IMR-90 (cell line): ENCODE measurements around the gene FAM20B.

Experiments
- BHLHE40 ChIP-seq: fragments of 150-350 bp; IDR thresholded peaks from 2 replicates; pipeline ENCODE4 v1.6.1; 2016; ENCODE audit warnings: mild to moderate bottlenecking, low read depth, low read length
- CEBPB ChIP-seq: IDR thresholded peaks from 2 replicates; pipeline ENCODE4 v1.6.1; 2012; ENCODE audit warnings: low read depth, low read length, improper control_type of control experiment
- CTCF ChIP-seq: conservative IDR thresholded peaks from 2 replicates; pipeline ENCODE4 v1.5.1; 2012; ENCODE audit warnings: mild to moderate bottlenecking, low read depth, low read length, improper control_type of control experiment
- ELK1 ChIP-seq: fragments of 150-350 bp; IDR thresholded peaks from 2 replicates; pipeline ENCODE4 v1.6.1; 2016; ENCODE audit warnings: low read depth, mild to moderate bottlenecking, low read length, moderate library complexity, borderline replicate concordance
- MAFK ChIP-seq: IDR thresholded peaks from 2 replicates; pipeline ENCODE4 v1.6.1; 2012; ENCODE audit warnings: low read depth, low read length, improper control_type of control experiment
- NFE2L2 ChIP-seq: fragments of 150-350 bp; IDR thresholded peaks from 2 replicates; pipeline ENCODE4 v1.6.1; 2016; ENCODE audit warnings: low read depth, mild to moderate bottlenecking, low read length
- POLR2A ChIP-seq: IDR thresholded peaks from 2 replicates; pipeline ENCODE4 v1.6.1; 2012; ENCODE audit warnings: mild to moderate bottlenecking, low read depth, low read length
- RFX5 ChIP-seq: IDR thresholded peaks from 2 replicates; pipeline ENCODE4 v1.8.0; 2012; ENCODE audit warnings: low read depth, mild to moderate bottlenecking, low read length, moderate library complexity
- SMC3 ChIP-seq: fragments of 150-350 bp; IDR thresholded peaks from 2 replicates; pipeline ENCODE4 v1.6.1; 2016; ENCODE audit warnings: low read depth, mild to moderate bottlenecking, antibody characterized with exemption, low read length, moderate library complexity
- USF2 ChIP-seq: fragments of 150-350 bp; IDR thresholded peaks from 2 replicates; pipeline ENCODE4 v1.6.1; 2017; ENCODE audit warnings: mild to moderate bottlenecking, antibody characterized with exemption, low read length, low read depth

GRCh38 chr1:179082333-179082998 lies 56.8 kb downstream of the FAM20B start:
- TF ChIP-seq SMC3 (no peak), CTCF (no peak), USF2 (peak; percentile 50), BHLHE40 (no peak), CEBPB (no peak), ELK1 (no peak), POLR2A (no peak), RFX5 (no peak), MAFK (no peak), NFE2L2 (no peak)
